ENCODE data around the gene LSG1.

DNA sequence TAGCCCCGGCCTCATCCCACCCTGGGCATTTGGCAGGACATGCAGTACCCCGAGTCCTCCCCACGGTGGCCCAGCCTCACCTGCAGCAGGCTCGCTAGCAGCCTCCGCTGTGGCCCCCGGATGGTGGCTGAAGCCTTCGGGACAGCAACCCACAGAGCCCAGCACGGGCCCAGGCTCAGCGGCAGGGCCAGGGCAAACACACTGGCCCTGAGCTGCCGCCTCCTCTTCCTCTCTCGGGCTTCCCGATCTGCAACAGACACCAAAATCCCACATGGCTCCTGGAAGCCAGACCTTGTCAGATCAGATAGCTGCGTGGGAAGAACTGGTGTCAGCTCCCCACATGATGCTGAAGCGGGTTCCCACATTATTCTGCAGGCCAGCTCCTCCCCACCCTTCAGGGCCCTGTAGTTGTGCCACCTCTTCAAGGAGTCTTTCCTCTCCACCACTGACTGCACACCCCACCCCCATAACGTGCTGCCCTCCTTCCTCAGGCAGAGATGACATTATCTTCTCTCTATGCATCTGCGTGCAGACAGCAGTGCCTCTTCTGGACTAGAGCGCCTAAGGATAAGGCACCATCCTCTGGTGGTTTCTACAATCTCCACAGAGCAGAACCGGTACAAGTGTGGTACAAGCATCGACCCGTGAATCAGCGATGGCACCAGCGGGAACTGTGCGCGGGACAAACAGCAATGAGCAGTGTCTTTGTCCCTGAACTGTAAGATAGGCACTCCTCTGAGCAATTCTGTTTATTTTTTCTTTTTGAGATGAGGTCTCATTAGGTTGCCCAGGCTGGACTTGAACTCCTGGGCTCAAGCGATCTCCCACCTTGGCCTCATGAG, 48.3 kb downstream of the LSG1 start:
- TF ChIP-seq ETV6 (conservative IDR thresholded peaks at IDR 0.05 in 1 of 2, IDR thresholded peaks at IDR 0.05 in 1 of 2; ENCODE audit: borderline replicate concordance in 1 of 2, low read depth in 1 of 2) (no peak), STAT3 (IDR thresholded peaks at IDR 0.05; ENCODE audit: low read depth, low read length) (no peak), SREBF2 (IDR thresholded peaks at IDR 0.05; ENCODE audit: low read length) (no peak), CREM (IDR thresholded peaks at IDR 0.05; ENCODE audit: low read depth) (no peak), NFYB (IDR thresholded peaks at IDR 0.05; ENCODE audit: insufficient read depth, low read depth, low read length) (no peak), RUNX3 (IDR thresholded peaks at IDR 0.05; ENCODE audit: low read length) (no peak), SMC3 (IDR thresholded peaks at IDR 0.05; ENCODE audit: borderline replicate concordance, low read length) (no peak)
- TF ChIP-seq, protein P1, sequence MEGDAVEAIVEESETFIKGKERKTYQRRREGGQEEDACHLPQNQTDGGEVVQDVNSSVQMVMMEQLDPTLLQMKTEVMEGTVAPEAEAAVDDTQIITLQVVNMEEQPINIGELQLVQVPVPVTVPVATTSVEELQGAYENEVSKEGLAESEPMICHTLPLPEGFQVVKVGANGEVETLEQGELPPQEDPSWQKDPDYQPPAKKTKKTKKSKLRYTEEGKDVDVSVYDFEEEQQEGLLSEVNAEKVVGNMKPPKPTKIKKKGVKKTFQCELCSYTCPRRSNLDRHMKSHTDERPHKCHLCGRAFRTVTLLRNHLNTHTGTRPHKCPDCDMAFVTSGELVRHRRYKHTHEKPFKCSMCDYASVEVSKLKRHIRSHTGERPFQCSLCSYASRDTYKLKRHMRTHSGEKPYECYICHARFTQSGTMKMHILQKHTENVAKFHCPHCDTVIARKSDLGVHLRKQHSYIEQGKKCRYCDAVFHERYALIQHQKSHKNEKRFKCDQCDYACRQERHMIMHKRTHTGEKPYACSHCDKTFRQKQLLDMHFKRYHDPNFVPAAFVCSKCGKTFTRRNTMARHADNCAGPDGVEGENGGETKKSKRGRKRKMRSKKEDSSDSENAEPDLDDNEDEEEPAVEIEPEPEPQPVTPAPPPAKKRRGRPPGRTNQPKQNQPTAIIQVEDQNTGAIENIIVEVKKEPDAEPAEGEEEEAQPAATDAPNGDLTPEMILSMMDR (IDR thresholded peaks at IDR 0.05 in 2 of 3, conservative IDR thresholded peaks at IDR 0.05 in 1 of 3; ENCODE audit: control insufficient read depth in 2 of 3, extremely low read depth in 1 of 3, insufficient read depth in 1 of 3, low read depth in 3 of 3, low read length in 3 of 3): 0 out of 6 replicates have a peak, but pooled peaks of 1 of the 3 experiments have one; percentile 4
- TF ChIP-seq, protein P2, sequence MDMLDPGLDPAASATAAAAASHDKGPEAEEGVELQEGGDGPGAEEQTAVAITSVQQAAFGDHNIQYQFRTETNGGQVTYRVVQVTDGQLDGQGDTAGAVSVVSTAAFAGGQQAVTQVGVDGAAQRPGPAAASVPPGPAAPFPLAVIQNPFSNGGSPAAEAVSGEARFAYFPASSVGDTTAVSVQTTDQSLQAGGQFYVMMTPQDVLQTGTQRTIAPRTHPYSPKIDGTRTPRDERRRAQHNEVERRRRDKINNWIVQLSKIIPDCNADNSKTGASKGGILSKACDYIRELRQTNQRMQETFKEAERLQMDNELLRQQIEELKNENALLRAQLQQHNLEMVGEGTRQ (IDR thresholded peaks at IDR 0.05; ENCODE audit: borderline replicate concordance, low read depth, low read length): no peak
